GM21367 (cell line): ENCODE measurements around the gene IFTAP.
A peak's percentile ranks its signal among the peaks of the same experiment; 100 is the strongest.
"Not testable (repeated sequence)": the region's sequence is repeated elsewhere in the genome, so short reads cannot be mapped to it uniquely, and the experiment has no call there.

Experiments
- ATAC-seq: cut with Tn5 transposase; IDR thresholded peaks from one replicate; pipeline ENCODE4 v1.9.1; 2021; ENCODE audit not compliant: unreplicated experiment

The IFTAP gene, protein sequence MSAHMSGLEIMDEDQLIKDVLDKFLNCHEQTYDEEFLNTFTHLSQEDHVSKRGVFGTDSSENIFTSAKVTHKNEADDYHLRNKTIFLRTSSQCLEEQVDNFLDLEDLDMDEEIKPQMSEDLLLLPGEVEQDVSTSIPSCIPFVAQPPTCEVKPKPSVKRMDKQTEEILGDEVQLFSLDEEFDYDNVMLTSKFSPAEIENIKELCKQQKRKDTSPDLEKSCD

DNA sequence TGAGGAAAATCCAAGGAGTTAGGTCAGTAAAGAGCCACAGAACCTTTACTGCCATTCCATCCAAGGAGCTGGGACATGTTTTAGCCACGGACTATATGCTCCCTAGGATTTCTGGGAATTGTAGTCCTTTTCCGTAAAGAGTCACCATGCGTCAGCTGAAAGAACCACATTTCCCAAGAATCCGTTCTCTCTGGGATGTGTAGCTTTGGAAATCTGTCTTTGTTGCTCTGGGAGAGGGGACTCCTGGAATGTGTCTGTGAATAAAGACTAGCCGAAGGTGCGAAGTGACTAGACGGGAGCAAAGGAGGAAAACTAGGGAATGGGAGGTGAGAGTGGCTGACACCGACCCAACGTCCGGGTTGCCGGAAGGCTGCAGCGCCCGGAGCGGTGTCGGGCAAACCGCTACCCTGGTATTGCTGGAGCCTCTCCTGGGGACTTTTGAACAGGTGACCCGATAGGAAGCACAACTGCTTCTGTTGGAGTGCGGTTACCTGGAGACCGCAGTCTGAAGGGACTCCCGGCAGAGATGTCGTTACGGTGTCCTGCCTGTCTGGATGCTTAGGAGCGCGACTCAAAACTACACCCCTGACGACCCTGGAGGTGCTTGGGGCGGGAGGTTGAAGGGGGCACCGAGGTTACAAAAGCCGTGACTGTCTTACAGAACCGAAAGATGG, at the start of gene IFTAP:
Gene IFTAP (plus strand): TSS at position 187 of the 674 bp plus-strand sequence. CDS start 15,602 bp downstream, outside the sequence.
- peak; percentile 89 for ATAC-seq

DNA sequence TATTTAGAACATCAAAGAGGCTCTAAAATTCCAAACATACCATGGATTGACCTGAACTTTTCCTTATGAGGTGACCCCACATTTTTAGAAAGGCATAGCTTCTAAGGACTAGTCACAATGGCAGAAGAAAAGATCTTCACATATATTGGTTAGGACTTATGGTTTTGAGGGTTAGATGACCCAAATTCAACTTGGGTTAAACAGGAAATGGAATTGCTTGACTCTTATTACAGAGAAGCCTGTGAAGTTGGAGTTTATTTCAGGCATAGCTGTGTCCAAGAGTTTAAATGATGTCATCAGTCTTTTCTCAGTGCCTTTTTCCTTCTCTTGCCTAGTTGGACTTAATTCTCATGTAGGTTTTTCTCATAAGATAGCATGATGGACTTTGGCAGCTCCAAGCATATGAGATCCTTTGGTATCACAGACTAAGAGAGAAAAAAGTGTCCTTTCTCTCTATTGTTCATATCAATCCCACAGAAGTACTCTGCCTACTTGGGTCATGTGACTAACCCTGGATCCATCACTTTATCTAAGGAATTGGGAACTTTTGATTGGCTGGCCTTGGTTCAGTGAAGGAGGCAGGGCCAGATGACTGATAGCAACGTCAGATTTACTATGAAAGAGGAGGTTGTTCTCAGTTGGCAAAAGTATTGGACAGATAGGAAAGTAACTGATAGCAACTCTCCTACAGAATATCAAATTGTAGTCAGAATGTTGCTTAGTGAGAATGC, 43.8 kb upstream of the IFTAP start:
- no peak for ATAC-seq

DNA sequence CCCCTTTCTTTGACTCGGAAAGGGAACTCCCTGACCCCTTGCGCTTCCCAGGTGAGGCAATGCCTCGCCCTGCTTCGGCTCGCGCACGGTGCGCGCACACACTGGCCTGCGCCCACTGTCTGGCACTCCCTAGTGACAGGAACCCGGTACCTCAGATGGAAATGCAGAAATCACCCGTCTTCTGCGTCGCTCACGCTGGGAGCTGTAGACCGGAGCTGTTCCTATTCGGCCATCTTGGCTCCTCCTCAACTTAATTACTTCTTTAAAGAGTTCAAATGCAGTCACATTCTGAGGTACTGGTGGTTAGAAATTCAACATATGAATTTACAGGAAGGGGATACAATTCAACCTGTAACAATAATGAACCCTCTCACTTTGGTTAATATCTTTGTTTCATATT, 36.9 kb upstream of the IFTAP start:
- ATAC-seq, result not testable (repeated sequence)

DNA sequence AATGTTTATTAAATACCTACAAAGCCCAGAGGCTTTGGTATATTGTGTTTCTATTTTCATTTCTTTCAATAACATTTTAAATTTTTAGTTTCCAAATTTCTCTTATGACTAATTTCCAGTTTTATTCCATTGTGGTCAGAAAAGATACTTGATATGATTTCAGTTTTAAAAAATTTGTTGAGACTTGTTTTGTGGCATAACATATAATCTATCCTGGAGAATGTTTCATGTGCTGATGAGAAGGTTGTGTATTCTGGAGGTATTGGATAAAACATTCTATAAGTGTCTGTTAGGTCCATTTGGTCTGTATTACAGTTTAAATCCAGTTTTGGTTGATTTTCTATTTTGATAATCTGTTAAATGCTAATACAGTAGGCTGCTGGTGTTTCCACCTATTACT, 36.3 kb upstream of the IFTAP start:
- ATAC-seq, result no peak

DNA sequence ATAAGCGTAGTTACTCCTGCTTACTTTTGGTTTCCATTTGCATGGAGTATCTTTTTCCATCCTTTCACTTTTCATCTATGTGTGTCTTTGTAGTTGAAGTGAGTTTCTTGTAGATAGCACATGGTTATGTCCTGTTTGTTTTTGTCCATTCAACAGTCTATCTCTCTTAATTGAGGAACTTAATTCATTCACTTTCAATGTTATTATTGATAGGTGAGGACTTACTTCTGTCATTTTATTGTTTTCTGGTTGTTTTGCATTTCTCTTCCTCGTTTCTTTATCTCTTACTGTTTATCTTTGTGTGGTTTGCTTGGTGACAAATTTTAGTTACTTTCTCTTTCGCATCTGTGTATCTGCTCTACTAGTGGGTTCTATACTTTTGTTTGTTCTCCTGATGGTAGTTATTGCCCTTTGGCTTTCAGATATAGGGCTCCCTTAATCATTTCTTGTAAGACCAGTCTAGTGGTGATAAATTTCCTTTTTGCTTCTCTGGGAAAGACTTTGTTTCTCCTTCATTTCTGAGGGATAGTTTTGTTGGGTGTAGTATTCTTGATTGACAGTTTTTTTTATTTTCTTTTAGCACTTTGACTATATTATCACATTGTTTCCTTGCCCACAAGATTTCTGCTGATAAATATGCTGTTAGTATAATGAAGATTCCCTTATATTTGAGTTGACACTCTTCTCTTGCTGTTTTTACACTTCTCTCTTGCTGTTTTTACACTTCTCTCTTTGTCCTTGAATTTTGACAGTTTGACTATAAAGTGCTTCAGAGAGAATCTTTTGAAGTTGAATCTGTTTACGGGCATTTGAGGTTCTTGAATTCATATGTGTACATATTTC, 35.5 kb upstream of the IFTAP start:
- ATAC-seq, result peak; percentile 96

DNA sequence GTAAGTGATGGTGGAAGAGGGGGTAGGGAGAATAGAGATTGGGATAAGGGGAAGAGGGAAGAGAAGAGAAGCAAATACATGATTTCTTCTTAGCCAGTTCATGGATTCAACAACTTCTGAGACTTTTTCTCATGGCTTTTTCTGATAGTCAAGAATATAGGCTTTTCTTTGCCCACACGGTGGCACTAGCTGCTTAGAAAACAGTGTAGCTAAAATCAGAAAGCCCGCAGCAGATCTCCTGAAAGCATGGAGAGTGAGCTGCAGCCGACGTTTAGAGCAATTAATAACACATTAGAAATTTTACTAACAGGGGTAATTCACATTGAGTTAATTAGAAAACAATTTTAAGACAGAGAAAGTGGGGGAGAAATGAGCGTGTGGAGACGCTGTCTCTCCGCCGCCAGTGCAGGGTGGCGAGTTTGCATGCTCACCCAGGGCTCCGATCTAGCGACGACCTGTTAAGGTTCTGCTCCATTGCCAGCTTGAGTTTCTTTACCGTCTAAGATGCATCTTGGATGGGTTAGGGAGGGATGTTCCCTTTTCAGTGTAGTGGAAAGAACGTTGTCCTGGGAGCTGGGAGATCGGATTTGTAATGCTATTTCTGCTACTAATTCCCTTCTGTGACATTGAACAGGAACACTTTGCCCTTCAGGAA, 29.8 kb upstream of the IFTAP start:
- peak; percentile 67 for ATAC-seq

DNA sequence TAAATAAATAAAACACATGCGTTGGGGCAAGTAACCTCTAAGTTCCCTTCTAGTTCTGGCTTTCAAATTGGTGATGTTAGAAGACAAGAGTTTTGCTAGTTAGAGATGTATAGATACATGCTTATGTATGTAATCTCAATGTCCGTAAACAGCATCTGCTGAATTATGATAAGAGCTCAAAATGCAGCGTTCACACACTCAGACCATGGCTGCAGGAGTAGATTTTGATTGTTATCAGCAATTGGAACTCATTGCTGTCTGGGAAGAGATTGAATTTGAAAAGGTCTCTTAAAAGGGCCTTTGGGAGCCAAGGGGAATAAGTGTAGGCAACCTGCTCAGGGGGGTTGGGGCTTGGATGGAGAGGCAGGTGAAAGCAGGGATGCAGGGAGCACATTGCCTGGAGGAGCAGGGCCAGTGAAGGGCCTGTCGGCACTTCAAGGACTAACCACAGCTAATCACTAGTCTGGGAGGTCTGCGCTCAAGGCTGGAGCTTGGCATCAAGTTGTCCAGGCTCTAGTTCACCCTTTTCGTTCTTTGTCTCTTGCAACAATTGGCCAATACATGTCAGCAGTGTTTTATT, 29.2 kb upstream of the IFTAP start:
- ATAC-seq, result no peak

DNA sequence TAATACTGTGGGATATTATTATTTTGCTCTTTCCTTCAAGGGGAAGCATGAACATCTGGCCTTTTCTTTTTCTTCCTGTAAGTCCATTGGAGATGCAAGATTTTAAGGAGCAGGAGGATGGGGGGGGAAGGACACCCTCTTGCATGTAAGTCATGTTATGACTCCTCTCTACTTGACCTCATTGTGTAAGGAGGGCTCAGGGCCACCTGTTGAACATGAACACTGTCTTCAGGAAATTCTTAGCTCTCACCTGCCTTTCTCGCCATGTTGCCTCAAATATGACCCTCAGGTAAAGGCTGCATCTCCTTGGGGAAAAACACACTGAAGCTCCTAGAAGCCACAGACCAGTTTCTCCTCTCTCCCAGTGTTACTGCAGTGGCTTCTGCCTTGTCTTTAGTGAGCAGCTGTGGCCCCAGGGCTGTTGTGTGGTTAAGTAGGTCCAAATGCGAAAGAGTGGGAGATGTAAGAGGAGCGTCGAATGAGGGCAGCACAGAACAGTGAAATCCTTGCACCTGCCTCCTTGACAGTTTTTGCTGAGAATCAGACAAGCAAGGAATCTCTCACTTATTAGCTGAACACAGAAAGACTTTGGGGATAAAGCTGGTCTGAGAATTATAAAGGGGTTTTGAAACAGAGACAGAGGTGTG, 27.8 kb upstream of the IFTAP start:
- ATAC-seq, result no peak

DNA sequence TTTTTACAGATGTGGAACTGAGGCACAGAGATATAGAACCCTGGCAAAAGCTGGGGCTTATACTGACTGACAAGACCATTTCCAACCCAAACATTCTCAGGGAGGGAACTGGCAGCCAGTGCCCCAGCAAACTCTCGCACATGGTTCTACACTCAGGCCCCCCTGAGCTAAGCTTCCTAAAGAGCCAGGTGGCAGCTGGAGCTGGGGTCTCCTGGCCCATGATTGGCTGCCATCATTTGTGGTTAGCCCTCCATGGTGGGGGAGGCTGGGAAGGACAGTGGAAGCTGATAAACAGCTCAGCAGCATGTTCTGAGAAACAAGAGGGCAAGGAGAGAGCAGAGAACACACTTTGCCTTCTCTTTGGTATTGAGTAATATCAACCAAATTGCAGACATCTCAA, 26.6 kb upstream of the IFTAP start, which contains the start of gene RAG1:
Gene RAG1 (plus strand): TSS at position 314 of the 400 bp plus-strand sequence. CDS start 5,298 bp downstream, outside the sequence.
- no peak for ATAC-seq

DNA sequence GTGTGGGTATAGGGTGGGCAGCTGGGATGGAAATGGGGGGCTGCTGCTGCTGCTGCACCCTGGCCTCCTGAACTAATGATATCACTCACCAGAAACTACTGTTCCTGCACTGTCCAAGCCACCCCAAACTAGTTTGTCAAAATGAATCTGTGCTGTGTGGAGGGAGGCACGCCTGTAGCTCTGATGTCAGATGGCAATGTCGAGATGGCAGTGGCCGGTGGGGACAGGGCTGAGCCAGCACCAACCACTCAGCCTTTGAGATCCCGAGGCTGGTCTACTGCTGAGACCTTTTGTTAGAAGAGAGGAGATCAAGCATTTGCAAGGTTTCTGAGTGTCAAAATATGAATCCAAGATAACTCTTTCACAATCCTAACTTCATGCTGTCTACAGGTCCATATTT, 25.2 kb upstream of the IFTAP start:
- no peak for ATAC-seq

DNA sequence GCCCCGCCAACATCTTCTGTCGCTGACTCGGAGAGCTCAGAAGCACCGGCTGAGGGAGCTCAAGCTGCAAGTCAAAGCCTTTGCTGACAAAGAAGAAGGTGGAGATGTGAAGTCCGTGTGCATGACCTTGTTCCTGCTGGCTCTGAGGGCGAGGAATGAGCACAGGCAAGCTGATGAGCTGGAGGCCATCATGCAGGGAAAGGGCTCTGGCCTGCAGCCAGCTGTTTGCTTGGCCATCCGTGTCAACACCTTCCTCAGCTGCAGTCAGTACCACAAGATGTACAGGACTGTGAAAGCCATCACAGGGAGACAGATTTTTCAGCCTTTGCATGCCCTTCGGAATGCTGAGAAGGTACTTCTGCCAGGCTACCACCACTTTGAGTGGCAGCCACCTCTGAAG, 19.8 kb upstream of the IFTAP start:
- no peak for ATAC-seq

DNA sequence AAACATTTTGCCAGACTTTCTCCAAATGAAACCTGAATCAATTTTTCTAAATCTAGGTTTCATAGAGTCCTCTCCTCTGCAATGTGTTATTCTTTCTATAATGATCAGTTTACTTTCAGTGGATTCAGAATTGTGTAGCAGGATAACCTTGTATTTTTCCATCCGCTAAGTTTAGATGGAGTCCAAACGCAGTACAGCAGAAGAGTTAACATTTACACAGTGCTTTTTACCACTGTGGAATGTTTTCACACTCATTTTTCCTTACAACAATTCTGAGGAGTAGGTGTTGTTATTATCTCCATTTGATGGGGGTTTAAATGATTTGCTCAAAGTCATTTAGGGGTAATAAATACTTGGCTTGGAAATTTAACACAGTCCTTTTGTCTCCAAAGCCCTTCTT, 16.9 kb upstream of the IFTAP start:
- no peak for ATAC-seq

DNA sequence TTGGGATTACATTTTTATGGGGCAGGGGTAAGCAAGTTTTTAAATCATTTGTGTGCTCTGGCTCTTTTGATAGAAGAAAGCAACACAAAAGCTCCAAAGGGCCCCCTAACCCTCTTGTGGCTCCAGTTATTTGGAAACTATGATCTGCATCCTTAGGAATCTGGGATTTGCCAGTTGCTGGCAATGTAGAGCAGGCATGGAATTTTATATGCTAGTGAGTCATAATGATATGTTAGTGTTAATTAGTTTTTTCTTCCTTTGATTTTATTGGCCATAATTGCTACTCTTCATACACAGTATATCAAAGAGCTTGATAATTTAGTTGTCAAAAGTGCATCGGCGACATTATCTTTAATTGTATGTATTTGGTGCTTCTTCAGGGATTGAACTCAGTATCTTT, 16.4 kb upstream of the IFTAP start:
- ATAC-seq, result no peak

DNA sequence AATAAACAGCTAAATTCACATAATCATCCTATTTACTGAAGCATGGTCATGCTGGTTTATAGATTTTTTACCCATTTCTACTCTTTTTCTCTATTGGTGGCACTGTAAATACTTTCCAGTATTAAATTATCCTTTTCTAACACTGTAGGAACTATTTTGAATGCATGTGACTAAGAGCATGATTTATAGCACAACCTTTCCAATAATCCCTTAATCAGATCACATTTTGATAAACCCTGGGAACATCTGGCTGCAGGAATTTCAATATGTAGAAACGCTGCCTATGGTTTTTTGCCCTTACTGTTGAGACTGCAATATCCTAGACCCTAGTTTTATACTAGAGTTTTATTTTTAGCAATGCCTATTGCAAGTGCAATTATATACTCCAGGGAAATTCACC, 15.8 kb upstream of the IFTAP start:
- no peak for ATAC-seq

DNA sequence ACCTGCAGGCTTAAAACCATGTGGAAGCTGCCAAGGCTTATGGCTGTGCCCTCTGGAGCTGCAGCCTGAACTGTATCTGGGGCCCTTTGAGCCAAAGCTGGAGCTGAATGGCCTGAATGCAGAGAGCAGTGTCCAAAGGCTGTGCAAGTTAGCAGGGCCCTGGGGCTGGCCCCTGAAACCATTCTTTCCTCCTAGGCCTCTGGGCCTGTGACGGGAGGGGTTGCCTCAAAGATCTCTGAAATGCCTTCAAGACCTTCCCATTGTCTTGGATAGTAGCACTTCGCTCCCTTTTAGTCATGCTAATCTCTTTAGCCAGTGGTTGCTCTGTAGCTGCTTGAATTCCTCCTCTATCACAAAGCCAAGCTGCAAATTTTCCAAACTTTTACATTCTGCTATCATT, 12.8 kb upstream of the IFTAP start:
- ATAC-seq, result no peak

DNA sequence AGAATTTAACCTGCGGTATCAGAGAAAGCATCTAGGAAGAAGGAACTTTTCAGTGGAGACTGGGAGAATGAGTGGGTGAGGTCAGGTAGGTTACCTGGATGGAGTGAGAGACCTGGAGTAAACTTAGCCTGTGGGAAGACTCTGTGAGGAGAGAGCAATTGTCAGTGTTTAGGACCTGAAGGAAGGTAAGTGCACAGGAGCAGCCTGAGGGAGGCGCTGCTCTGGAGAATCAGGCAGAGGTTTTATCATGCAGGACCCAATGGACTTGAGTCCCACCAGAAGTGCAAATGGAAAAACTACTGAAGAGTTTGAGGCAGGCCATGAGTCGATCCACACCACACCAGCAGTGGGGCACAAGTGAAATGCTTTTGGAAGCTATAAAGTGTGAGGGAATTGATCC, 10.6 kb upstream of the IFTAP start:
- ATAC-seq, result no peak

DNA sequence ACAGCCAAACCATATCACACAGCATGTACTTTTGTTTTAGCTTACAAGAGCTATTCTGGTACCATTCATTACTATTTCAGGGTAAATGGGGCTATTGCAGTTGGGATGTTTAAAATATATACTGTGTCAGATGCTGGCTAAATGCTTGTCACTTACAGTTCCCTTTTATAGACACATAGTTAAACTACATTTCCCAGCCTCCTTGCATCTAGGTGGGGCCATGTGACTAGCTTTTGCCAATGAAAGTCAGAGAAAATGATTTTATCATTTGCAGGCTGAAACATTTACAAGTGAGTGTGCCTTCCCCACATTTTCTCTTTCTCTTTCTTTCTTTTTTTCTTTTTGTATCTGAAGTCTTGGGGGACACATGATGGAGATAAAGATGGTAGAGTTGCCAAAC, 7.8 kb upstream of the IFTAP start:
- peak; percentile 81 for ATAC-seq

DNA sequence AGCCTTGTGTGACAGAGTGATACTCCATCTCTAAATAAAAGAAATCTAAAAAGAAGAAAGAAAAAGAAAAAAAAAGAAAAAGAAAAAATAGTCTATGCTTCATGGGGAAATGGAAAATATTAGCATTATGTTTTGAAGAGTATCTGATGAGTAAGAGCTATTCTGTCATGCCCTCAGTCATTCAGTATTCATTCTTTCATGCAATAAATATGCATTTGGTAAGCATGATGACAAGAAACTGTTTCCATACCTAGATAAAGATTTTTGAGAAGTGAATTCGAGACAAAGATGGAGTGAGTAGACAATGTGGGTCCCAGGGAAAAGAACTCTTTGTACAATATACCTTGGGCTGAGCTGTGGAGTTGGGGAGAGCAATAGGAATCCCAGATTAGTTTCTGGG, 6.2 kb upstream of the IFTAP start:
- ATAC-seq, result no peak

DNA sequence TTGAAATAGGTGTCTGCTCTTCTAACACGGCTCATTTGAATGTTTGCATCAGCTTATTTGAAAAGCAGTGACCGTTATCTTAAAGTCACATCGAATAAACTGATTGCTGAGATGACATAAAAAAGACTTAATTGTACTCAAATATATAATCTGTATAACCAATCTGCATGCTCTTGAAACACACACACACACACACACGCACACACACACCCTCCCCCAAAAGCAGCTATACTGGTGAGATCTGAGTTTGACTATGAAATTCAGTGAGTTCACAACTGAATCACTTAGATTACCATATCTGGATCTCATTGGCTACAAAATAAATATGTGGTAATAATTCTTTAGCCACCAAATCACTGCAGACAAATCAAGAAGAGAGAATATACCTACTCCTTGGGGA, 3.8 kb upstream of the IFTAP start:
- no peak for ATAC-seq

DNA sequence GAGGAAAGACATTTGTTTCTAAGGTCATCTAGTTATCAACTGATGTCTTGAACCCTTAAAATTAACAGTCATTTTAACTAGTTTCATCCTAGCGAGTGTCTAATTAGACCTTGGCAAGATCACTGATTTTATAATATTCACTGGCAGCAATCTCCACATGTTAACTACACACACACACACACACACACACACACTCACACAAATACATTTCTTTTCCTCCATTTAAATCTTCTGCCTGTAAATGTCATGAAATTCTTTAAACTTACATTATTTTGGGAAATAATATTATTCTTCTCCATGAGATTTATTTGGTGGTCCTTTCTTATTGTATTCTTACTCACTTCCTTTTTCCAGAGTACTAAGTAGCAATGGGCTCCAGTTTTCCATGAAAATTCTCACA, 2.9 kb upstream of the IFTAP start:
- no peak for ATAC-seq
